GM18870 (cell line): ENCODE measurements around the gene LMTK3.
"Not testable (repeated sequence)": the region's sequence is repeated elsewhere in the genome, so short reads cannot be mapped to it uniquely, and the experiment has no call there.

Experiments used
- ATAC-seq: cut with Tn5 transposase; IDR thresholded peaks from one replicate; pipeline ENCODE4 v1.9.1; 2021; ENCODE audit warnings: moderate library complexity; ENCODE audit not compliant: unreplicated experiment

Gene LMTK3

DNA sequence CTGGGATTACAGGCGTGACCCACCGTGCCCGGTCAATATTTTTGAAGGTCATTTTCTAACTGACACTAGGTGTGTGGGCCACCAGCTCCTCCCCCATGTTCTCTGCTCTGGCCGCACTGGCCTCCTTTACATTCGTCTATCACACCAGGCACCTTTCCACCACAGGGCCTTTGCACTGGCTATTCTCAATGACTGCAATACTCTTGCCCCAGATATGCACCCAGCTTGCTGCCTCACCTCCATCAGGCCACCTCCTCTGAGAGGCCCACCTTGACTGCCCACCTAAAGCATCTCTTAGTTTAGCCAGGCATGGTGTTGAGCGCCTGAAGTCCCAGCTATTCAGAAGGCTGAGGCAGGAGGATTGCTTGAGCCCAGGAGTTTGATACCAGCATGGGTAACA, 30.2 kb upstream of the LMTK3 start:
- no peak for ATAC-seq

DNA sequence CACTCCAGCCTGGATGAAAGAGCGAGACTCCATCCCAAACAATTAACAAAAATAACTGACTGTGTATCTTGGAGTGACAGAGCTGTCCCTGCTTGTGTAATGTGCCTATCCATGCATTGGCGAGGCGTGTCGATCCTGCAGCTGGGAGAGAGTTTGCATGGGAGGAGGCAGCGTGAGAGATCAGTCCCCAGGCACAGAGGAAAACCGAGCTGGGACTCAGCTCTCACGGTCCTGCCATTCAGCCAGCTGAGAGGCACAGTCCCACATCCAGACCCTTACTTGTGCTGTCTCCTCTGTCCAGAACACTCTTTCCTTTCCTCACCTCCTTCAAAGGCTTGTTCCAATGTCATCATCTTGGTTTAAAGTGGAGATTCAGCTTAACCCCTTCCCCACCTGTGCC, 28.5 kb upstream of the LMTK3 start:
- ATAC-seq, result no peak

DNA sequence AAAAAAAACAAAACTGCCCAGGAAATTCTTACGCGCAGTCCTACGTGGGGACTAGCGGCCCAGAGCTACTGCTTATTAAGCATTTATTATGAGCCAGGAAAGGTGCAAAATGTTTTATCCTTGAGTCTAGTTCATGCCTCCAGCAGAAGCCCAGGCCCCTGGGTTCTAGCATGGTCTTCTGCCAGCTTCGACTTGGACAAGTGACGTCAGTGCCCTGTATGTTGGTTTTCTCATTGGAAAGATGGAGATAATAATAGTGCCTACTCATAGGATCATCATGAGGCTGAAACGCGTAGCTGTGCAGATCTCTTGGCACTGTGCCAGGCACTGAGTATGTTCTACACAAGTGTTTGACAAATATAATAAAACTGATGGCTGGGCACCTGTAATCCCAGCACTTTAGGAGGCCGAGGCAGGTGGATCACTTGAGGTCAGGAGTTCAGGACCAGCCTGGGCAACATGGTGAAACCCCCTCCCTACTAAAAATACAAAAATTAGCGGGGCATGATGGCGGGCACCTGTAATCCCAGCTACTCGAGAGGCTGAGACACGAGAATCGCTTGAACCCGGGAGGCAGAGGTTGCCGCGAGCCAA, 28.0 kb upstream of the LMTK3 start:
- ATAC-seq, result no peak

DNA sequence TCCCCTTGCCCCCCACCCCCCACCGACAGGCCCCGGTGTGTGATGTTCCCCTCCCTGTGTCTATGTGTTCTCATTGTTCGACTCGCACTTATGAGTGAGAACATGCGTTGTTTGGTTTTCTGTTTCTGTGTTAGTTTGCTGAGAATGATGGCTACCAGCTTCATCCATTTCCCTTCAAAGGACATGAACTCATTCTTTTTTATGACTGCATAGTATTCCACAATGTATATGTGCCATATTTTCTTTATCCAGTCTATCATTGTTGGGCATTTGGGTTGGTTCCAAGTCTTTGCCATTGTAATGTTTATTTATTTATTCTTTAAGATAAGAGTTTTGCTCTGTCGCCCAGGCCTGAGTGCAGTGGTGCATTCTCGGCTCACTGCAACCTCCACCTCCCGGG, 26.4 kb upstream of the LMTK3 start:
- ATAC-seq, result not testable (repeated sequence)

DNA sequence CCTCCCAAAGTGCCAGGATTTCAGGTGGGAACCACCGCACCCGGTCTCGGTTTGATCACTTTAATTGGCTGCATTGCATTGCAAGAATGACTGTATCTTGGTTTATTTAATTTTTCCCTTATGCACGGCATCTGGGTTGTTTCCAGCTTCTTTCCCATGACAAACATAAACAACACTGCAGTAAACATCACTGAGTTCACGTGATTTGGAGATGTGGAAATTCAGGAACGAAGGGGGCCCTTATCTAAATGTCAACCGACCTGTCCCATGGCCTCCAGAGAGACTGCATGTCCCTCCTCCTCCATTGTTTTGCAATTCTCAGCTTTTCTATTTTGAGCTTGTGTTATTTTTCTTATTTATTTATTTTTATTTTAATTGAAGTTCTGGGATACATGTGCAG, 25.9 kb upstream of the LMTK3 start:
- no peak for ATAC-seq

DNA sequence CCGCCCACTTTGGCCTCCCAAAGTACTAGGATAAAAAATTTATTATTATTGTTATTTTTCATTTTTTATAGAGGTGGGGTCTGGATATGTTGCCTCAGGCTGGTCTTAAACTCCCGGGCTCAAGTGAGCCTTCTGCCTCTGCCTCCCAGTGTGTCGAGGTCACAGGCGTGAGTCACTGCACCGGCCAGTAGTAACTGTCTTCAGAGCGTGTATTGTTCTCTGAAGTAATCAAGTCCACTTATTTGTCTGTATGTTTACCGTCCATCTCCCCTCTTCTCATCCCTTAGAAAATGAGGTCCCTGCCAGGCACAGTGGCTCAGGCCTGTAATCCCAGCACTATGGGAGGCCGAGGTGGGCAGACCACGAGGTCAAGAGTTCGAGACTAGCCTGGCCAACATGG, 22.1 kb upstream of the LMTK3 start:
- no peak for ATAC-seq

DNA sequence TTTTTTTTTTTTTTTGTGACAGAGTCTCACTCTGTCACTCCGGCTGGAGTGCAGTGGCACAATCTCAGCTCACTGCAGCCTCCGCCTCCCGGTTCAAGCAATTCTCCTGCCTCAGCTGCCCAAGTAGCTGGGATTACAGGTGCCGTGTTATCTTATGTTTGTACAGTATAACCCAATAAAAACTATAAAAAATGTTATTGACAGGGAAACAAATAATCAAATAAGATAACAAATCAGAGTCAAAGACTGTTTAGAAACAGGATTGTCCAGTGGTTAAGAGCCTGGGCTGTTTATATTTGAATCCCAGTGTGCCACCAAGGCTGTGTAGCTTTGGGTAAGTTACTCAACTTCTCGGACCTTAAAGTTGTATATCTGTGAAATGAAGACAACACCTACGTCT, 19.1 kb upstream of the LMTK3 start:
- ATAC-seq, result no peak

DNA sequence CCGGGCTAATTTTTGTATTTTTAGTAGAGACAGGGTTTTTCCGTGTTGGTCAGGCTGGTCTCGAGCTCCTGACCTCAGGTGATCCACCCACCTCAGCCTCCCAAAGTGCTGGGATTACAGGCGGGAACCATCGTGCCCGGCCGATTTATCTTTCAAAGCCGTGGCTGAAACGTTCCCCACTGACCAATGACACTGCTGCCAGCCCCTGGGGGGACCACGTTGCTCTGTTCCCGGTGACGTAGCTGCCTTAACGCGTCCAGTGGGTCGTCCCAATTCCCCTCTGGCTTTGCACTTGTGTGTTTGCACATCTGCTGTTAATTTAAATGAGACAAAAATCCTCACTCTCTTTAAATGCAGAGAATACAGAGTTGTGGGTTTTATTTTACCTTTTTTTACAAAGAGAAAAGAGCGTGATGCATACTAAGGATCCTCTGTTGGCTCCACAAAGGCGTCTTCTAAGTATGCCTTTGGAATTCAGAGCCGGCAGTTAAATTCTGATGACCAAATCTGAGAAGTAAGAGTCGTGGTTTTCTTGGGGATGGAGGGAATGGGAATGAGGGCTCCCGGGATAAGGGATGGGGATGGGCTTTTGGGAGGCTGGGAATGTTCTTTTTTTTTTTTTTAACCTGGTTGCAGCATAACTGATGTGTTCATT, 18.6 kb upstream of the LMTK3 start:
- ATAC-seq, result no peak

DNA sequence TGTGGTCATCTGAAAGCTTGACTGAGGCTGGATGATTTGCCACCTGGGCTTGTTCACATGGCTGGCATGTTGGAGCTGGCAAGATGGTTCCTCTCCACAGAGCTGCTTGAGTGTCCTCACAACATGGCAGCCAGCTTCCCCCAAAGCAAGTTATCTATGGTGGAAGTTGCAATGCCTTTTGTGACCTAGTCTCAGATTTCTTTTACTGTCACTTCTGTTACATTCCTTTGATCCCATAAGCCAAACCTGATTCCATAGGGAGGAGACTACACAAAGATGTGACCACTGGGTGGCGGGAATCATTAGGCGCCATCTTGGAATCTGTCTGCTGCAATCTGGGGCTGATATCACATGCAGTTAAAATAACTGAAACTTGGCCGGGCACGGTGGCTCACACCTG, 17.5 kb upstream of the LMTK3 start:
- ATAC-seq, result no peak

DNA sequence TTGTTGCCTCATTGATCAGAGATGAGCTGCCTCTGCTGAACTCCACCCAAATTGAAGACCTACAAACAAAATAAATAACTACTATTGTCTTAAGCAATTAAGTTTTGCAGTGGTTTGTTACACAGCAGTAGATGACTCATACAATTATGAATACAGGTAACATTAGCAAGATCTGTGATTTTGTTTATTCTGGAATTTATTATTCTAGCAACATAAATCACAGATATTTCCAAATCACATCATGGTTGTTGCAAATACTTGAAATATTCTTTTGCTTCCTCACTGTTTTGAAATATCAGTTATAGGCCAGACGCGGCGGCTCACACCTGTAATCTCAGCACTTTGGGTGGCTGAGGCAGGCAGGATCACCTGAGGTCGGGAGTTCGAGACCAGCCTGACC, 13.1 kb upstream of the LMTK3 start:
- ATAC-seq, result no peak

DNA sequence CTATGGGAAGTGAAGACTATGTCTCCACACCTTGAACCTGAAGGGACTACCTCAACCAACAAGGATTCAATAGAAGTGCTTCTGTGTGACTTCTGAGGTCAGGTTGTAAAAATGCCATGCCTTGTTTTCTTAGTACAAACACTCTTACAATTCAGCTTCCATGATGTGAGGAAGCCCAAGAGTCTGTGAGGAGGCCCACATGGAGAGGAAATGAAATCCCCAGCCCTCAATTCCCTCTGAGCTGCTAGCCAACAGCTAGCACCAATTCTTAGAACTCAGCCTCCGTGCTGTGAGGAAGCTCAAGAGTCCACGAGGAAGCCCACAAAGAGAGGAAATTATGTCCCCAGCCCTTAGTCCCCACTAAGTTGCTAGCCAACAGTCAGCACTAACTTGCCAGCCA, 12.6 kb upstream of the LMTK3 start:
- no peak for ATAC-seq

DNA sequence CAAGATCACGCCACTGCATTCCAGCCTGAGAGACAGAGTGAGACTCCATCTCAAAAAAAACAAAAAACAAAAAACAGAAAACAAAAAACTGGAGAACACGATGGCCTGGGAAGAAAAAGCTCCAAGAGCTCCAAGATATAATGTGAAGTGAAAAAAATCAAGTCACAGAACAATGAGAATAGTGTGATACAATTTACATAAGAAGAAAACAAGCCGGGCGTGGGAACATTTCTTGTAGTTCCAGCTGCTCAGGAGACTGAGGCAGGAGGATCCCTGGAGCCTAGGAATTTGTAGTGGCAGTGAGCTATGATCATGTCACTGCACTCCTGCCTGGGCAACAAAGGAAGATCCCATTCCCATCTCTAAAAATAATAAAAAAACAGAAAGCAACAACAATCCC, 8.5 kb upstream of the LMTK3 start:
- no peak for ATAC-seq

DNA sequence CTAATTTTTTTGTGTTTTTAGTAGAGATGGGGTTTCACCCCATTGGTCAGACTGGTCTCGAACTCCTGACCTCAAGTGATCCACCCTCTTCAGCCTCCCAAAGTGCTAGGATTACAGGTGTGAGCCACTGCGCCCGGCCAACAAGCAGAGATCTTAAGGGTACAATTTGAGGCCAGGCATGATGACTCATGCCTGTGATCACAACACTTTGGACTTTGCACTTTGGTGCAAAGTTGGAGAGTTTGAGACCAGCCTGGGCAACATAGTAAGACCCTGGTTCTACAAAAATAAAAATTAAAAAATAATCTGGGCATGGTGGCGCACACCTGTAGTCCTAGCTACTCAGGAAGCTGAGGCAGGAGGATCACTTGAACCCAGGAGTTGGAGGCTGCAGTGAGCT, 7.8 kb upstream of the LMTK3 start:
- not testable (repeated sequence) for ATAC-seq

DNA sequence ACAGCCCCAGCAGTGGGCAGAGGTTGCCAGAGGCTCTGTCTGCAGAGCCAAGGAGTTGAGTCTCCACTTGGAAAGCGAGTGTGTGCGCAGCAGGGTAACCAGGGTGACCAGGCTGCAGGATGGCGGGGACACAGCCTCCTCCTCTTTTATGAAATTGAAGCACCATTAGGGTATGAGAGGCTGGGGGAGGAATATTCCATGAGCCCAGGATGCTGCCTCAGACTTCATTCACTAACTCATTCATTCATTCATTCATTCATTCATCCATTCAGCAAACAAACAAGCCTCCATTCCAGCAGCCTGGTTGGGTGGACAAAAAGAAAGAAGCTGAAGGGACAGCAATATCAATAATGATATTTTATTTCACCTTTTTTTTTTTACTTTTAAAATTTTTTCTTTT, 6.6 kb upstream of the LMTK3 start:
- ATAC-seq, result no peak

DNA sequence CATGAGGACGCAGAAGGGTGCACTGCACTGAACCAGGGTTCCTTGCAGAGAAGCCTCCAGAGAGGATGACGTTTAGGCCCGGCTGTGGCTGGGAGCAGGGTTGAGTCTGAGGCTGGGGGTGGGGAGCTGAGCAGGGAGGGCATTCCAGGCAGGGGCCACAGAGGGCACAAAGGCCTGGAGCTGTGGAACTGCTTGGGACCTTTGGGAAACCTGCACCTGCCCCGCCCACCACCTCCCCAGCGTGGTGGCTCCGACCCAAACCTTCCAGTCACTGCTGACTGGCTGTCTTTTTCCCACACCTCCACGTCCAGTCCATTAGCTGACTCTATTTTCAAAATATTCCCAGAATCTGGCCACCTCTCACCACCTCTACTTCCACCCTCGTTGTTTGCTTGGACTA, 4.9 kb upstream of the LMTK3 start:
- ATAC-seq, result no peak

DNA sequence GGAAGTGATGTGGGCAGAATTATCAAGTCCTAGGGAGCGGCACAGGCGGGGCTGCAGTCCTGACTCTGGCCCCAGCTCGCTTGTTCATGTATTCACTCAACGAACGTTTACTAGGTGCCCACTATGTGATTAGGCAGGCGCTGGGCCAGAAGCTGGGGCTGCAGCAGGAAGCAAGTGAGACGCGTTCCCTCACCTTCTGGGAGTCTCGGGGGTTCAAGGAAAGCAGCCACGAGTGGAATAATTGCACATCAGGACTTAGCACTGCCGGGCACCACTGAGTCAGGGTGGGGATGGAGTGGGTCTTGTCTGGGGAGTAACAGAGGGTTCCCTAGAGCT, 2.5 kb upstream of the LMTK3 start:
- no peak for ATAC-seq

DNA sequence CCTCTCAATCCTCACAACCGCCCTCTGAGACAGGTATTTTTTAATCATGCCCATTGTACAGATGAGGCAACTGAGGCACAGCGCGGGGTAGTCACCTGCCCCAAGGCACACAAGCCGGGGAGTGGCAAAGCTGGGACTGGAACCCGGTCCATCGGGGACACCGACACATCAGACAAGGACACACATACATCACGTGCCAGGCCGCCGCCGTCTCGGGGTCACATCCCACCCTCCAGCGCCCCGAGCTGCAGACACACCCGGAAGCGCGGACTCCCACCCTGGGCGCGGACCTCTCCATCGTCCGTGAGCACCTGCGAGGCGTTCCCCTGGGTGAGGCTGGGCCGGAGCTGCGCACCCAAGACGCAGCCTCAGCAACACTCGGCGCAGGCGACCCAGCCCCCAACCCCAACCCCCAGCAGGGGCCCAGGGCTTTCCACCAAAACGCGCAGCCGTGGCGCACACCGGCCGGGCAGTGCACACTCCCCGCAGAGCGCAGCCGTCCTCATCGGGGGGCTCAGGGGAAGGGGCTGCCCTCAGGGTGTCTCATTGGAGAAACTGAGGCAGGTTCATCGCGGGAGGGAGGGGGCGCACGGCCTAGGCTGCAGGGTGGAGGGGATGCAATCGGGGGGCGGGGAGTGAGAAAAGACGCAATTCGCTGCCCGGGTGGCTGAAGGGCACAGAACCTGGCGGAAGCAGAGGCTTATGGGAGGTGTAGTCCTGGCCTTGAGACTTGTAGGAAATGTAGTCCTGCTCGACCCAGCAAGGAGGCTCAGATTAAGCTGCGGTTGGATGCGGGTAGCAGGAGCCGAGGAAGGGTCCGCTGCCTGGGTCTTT, 1.9 kb upstream of the LMTK3 start:
- no peak for ATAC-seq

DNA sequence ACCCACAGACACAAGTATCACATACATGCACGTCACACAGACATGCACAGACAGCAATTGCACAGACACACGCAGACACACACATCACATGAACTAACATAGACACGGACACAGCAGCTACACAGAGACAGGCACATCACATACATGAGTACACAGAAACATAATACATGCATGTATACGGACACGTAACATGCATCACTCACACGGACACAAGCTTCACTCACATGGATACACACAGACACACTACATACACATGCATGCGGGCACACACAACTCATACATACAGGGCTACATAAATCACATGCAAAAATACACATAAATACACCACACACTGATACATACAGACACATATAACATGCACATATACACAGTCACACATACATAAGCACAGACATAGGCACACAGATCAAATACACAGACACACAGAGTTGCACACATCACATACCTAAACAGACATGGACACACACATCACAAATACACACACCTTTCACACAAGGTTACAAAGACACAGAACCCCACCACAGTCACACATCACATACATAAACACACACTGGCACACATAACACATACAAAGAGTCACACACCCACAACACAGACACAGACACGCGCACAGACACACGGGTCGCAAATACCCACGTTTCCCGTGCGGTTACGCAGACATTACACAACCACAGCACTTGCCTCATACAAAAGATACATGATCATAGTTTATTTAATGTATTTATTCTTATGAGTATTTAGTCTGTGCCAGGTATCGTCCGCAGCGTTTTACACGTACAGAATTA, 1.1 kb upstream of the LMTK3 start:
- no peak for ATAC-seq

DNA sequence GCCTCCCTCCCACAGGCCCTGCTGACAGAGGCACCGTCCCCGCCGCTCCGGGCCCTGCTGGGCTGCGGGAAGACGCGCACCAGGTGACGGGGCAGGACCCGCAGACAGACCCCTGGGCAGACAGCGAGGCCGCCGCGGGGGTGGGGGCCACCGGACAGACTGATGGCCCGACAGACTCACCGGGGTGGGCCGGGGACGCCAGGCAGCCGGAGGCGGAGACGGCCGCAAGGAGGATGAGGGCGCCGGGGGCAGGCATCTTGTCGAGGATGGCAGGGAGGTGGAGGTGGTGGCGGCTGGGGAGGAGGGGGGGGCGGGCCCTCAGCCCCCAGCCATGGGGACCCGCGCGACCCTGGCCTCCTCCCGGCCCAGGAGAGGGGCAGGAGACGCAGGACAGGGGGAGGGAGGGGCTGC, 309 bp downstream of the LMTK3 start:
- no peak for ATAC-seq

DNA sequence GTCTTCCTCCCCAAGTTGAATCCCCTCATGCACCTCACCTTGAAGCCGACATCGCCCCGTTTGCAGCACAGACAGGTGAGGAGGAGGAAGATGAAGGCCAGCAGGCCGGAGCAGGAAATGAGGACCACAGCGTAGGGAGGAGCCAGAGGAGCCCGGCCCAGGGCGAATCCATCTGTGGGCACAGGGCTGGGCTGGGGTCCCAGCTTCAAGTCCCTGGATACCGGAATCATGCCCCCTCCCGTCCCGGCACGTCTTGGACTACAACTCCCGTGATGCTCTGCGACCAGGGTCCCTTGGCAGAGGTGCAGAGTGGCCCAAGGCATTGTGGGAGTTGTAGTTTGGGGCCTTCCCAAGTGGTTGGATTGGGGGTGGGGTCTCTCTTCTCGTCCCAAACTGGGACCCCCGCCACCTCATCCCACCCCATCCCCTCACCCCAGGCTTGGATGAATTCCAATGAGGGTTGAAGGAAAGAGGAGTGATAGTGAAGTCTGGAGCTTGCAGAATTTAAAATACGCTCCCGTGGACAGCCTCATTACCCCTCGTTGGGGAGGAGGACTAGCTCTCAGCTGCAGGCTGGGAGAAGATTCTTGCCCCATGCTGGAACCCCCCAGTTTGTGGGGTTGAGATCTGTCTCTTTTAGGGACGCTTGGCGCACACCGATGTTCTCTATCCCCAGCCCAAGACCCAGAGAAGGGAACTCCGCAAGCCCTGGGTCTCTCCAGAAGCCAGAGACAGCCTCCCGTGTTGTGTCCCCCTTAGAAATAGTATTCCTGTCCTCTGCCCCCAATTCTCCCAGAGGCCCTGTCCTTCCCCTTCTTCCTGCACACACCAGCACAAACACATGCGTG, 990 bp downstream of the LMTK3 start:
- ATAC-seq, result no peak
